CD4-positive, alpha-beta T cell treated with Interferon alpha-2 for 1 hour (primary cell): Measurements from ENCODE around the gene PUS10.
"Not testable (repeated sequence)": the region's sequence is repeated elsewhere in the genome, so short reads cannot be mapped to it uniquely, and the experiment has no call there.

Source experiments
- DNase-seq, 2 donors: peaks; one replicate each; pipeline ENCODE4 v3.0.0-alpha.2; 2020 to 2022

PUS10 gene

DNA sequence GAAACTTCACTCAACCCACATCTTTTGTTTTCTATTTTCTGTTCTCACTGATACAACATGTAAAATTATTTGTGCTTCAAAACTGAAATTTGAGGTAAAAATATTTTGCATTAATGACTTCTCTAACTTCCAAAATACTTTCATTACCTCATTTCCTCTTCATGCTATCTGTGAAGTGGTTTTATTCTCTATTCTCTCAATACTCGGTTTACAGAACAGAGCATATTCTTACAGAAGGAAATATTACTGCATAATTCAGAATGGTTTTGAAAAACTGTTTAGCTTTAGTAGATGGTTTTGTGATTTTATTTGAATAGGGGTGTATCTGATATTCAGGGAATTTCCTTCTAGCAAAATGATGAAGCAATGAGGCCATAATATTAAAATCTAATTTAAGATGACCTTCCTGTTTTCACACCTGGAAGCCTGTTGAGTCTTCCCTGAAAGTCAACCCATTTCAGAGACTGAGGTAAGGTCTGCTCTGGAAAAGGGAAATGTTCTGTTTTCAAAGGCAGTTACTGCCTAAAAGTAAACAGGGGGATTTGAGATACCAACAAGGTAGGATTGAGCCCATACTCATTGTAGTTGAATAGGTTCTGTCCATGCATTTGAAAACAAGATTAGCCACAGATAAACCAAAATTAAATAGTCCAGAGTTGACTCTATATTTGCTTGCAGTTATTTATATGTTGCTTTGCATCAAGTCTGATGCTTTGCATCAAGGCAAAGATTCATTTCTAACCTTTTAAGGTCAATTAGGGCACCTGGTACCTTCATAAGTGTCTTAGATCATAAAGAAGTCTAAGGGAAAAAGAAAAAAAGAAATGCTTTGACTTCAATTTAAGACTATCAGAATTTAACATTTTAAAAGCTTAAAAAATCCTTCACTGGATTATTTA lies 51.3 kb downstream of the PUS10 start:
- peak in 1 of 2 donors; percentile 13 for DNase-seq

DNA sequence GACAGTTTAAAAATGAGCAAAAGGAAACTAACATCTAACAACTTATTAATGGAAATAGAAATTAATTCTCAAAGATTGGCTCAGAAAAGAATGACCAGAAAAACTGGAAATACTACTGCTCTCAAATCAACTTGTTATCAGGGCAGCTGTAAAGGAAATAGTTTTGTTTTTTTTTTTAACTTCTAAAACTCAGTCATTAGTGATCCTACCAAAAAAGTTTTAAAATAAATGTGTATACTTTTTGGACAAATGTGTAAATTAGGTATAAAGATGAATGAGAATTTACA lies 52.6 kb downstream of the PUS10 start:
- no peak for DNase-seq

DNA sequence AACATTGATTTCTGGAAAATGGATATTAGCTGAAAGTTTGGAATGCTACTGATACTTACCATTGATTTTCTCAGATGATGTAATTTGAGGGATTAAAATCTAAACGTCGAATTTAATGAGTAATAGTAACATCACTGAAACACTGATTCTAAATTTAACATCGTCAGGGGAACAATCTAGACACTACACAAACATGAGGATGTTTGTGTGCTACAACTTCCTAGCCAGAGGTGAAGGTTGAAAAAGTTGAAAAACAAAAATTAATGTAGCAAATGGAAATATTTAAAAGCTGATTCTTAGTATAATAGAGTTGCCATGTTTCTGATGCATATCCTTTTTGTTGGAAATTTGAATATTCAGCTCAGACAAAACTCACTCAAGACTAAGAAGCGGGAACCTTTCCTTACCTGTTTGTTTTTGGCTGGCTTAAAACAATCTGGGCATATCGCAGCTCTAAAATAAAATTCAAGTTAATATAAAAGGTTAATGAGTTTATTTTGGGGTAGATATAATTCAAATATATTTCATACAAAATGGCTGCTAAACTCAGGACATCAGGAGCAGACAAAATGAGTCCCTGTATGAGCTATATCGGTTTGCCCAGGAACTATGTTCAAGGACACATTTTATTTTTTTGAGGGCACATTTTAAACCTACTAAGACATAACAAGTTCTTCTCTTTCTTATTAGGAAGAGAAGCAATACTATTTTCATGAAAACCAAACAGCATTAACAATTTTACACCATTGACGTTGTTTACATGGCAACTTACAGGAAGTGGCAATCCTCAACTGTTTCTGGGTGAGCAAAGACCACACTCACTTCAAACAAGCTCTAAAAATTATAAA lies 53.2 kb downstream of the PUS10 start:
- peak; percentile 26 to 69 for DNase-seq

DNA sequence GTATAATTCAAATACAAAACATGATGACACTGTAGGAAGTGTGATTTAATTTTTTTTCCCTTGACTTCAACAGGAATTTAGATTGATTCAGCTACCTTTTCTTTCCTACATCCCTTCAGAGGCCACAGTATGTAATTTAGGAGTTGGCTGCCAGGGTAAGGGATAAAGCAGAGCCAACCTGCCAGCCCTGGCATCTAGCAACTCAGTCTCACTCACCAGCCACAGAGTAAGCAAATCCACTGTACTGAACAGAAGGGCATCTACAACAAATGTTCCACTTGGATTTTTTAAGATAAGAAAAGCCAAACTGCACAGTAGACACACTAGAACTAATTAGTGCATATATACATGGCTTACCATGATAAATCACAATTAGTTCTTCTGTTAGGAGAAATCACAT lies 54.9 kb downstream of the PUS10 start:
- DNase-seq: no peak

DNA sequence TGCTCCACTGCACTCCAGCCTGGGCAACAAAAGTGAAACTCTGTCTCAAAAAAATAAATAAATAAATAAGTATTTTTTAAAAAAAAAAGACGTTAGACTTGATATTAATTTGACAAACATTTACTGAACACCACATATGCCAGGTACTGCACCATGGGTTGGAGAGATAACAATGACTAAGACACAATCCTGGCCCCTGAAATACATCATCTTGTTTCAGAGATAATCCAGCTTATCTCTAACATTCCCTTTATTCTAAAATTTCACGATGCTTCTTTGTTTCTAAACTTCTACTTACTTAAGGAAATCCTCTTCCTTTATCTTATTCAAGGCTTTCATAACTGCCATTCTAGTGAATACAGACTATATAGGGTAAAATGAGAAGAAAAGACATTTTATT lies 55.5 kb downstream of the PUS10 start:
- DNase-seq: no peak

DNA sequence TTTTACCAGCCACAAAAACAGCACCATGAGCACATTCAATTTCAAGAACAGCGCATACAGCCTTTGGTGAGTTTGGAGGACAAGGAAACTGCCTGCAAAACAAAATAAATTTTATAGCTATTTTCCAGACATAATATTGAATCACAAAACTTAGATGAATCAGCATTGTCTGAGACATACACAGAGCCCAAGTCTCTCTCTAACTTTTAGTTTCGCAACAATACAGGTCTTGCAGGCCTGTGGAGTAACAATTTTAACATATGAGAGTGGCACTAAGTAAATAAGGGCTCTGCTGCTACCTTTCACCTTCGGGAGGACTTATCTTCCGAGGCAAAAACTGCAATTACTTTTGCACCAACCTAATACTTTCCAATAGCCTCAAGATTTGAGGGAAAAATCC lies 56.6 kb downstream of the PUS10 start:
- no peak for DNase-seq

DNA sequence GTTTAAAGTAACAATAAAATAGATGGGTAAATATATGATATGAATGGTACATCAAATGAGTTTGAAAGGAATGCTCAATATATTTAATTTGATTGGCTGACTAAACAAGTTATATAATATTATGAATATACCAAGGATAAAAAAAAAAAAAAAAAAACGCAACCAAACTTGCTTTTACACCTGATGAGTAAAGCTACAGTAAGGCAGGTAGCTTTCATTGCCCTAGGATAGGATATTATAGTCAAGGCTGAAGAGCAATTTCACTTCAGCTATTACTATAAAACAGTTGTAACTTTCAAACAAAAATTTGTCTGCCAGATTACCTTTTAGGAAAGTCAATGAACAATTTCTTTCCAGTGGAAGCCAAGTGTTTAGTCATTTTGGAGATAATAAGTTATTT lies 57.3 kb downstream of the PUS10 start:
- DNase-seq: no peak

DNA sequence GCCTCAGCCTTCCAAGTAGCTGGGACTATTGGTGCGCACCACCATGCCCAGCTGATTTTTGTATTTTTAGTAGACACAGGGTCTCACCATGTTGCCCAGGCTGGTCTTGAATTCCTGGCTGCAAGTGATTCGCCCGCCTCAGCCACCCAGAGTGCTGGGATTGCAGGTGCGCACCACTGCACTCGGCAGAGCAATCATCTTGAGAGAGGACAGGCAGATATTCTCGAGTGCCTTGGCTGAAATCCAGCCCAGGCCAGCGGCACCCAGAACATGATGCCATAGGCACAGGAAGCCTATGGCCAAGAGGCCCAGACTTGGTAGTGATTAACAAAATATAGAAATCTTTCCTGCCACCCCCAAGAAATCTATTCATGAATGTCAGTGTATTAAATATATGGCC lies 58.6 kb downstream of the PUS10 start:
- no peak for DNase-seq

DNA sequence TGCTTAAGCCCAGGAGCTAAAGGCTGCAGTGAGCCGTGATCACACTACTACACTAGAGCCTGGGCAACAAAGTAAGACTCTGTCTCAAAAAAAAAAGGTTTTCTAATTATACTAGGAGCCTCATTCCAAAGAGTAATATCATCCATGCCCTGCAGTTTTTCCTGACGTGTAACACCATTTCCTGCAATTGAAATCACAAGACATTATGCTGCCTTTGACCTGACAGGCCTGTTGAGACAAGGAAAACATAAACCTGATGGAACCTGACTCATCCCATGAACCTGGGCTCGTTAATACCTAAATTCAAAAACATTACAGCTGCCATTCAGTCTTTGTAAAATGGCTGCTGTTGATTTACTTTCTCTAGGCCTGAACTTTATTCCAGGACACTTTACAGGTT lies 59.3 kb downstream of the PUS10 start:
- DNase-seq: no peak

DNA sequence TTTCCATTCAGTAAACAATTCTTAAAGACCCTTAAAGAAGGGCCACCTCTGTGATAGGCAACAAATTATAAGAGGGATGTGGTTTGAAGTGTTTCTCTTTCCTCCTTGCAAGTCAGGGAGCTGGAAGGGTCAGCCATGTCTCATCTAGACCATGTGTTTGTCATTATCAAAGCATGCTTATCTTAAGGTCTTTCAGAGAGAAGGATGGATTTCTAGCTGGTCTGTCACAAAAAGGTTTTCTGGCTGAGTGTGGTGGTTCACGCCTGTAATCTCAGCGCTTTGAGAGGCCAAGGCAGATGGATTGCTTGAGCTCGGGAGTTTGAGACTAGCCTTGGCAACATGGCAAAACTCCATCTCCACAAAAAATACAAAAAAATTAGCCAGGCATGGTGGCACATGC lies 59.7 kb downstream of the PUS10 start:
- DNase-seq: no peak

DNA sequence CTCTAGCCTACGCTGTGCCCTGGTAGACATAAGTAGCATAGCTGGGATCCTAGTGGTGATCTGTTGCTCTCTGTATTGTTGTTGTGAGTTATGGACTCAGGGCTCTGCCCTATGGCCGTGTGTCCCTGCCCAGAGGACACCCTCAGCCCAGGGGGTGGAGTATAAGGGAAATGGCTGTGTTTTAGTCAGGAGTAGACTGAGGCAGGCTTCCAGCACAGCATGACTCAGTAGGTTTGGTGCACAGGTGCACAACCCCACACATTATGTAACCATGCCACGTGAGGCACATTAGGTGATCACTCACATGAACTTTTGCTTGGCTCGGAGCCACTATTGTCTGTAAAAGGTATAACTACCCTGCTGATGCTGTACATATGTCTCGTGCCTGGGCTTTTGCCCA lies 60.4 kb downstream of the PUS10 start:
- no peak for DNase-seq

DNA sequence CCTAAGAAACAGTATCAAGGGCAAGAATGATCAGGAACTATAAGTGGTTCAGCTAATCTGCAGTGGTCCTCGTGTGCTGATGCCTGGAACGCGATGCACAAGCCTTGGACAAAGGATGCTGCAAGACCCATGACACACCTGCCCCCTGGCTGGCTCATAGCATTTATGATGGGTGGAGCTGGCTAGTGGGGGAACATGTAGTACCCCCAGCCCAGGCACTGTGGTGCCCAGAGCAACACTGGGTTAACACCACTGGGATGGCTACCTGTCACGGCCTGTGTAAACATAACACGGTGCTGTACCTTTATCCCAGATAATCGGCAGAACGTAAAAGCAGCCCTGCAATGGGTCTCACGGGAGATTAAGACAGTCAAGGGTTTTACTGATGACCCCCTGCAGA lies 60.8 kb downstream of the PUS10 start:
- no peak for DNase-seq

DNA sequence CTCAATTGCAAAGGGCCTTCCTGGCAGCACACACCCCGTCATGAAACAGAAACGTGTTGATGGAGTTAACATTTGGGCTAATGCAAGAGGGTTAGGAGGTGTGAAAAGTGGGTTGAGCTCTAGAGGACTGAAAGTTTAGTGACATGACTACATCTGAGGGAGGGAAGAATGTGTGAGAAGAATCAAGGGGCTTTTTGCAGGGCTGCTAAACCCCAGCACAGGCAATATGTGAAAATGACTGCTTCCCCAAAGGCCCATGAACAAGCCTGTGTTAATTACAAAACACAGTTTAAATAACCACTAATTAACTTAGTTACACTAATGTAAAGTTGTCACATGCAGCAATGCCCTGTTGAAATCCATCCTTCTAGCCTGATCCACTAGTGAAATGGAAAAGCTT lies 63.9 kb downstream of the PUS10 start:
- DNase-seq: peak; percentile 8 to 55

DNA sequence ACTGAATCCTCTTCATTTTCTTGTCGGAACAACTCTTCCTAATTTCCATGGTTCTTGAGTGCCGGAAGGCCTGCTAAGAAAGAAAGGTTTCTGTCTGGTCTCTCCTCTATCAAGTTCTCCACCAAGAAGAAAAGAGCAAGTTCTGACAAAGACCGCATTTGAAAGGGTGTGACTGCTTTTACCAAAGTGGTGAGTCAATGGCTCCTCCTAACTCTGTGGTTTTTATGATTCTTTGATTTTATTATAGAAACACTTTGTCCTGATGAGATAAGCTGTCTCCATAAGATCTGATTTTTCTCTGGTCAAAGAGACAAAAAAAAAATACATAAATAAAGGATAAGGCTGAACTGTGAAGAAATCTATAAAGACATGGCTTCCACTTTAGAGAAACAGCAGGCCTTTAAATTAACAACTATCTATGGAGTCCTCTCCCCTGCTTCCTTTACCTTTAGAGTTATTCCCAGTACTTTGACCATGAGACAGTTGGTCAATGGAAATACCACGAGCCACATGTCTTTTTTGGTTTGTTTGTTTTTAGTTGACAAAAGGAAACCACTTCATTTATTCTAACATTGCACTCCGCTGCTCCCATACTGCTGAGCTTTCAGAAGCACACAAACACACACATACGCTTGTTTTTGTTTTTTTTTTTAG lies 69.0 kb downstream of the PUS10 start:
- peak in 1 of 2 donors; percentile 35 for DNase-seq

DNA sequence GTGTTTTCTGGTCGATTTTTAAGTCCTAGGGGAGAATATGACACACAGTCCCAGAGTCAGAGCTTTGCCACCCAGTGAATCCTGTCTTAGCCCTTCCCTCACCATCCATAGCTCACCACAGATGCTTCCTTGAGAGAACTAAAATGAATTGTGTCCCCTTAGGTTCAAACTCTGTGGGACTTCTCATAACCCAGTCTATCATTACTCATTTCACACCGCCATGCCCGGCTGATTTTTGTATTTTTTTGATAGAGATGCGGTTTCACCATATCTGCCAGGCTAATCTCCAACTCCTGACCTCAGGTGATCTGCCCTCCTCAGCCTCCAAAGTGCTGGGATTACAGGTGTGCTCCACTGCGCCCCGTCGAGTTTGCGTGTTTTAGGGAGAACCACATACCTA lies 69.9 kb downstream of the PUS10 start:
- DNase-seq: no peak

DNA sequence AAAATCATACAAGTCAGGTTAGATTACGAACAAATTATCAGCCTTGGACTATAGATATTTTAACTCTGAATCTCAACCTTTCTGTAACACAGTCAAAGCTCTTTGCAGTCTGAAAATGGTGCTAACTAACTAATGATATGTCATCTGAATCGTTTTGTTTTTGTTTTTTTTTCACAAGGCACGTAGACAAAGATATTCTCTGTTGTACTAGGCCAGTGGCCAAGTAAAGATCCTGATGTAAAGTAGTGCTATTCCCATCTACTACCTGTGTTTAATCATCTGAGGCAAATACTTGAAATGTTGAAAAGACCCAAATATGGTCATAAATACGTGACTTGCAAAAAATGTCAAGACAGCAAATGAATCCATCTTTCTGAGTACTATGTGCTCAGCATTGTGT lies 71.0 kb downstream of the PUS10 start:
- DNase-seq: no peak

DNA sequence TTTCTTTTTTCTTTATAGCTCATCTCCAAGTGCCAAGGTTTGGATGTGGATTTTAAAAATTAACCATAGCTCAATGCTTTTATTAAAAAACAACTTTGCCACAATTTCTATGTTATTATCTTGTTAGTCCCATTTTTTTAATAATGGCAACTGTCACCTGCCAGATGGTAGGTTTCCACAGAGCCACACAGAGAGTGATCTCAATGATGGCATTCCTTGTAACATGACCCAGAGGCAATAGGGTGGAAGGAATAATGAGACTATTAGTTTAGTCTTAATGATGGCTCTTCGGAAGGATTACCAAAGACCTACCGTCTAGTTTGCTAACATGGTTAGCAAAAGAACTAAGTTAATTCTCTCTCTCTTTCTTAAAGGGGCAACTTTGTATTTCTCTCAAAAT lies 72.7 kb downstream of the PUS10 start:
- DNase-seq: no peak

DNA sequence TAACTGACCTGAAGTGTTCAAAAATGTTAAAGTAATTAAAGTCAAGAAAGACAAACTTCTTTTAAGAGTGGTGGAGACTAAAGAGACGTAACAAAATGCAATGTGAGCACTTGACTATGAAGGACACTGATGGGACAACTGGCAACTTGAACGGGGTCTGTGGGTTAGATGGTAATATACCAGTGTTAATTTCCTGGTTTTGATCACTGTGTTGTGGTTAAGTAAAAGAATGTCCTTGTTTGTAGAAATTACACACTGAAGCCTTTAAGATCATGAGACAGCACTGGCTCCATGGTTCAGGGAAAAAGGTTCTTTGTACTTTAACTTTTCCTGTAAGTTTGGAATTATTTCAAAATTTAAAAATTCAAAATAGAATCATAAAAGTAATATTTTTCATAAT lies 78.4 kb downstream of the PUS10 start:
- no peak for DNase-seq

DNA sequence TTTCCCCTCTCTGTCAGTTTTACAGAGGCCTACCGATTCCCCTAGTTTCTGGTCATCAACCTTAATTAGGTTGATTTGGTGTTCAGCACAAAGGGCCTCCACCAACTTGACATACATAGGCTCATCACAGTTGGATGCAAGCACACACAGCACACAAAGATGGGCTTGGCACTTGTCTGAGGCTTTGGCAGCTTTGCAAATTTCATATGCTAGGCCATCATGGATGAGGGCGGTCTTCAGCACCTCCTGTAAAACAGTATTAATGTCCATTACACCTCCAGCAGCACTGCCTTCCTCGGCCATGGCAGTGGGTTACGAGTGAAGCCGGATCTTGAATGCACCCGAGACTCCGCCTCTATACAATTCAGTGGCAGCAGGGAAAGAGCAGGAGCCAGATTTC lies 79.8 kb downstream of the PUS10 start:
- DNase-seq: no peak

DNA sequence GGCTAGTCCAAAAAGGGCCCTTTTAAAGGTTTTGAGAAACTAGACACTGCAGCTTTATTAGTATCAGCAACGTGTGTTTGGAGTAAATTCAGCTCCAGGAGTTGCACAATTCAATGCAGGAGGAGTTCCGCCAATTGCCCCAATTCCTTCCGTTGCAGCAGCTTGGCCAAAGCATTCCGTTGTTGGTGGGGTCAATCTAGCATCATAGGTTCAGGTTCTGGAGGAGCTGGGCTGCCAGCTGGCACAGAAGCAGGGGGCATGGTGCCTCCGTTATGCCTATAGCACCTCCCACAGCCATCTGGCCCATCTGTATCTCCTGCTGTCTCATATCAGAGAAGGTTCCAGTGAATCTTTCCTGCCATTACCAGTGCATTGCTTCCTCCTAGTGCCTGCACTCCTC lies 81.3 kb downstream of the PUS10 start:
- no peak for DNase-seq

DNA sequence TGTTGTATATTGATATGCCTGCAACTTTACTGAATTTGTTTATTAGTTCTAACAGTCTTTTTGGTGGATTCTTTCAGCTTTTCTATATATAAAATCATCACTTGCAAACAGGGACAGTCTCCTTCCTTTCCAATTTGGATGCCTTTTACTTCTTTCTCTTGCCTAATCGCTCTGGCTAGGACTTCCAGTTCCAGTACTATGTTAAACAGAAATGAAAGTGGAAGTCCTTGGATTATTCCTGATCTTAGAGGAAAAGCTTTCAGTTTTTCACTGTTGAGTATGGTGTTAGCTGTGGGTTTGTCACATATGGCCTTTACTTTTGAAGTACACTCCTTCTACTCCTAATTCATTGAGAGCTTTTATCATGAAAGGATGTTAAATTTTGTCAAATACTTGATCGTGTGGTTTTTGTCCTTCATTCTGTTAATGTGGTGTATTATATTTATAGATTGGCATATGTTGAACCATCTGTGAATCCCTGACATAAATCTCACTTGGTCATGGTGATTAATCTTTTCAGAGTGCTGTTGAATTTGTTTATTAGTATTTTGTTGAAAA lies 83.8 kb downstream of the PUS10 start:
- DNase-seq: no peak

DNA sequence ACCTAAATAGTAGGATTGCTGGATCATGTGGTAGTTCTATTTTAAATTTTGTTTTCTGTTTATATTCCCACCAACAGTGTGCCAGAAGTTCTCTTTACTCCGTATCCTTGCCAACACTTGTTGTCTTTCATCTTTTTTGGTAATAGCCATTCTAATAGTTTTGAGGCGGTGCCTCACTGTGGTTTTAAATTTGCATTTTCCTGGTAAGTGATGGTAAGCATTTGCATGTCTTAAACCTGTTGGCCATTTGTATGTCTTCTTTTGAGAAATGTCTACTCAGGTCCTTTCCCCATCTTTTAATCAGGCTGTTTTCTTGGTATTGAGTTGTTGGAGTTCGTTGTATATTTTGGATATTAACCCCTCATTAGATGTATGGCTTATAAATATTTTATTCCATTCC lies 85.1 kb downstream of the PUS10 start:
- no peak for DNase-seq

DNA sequence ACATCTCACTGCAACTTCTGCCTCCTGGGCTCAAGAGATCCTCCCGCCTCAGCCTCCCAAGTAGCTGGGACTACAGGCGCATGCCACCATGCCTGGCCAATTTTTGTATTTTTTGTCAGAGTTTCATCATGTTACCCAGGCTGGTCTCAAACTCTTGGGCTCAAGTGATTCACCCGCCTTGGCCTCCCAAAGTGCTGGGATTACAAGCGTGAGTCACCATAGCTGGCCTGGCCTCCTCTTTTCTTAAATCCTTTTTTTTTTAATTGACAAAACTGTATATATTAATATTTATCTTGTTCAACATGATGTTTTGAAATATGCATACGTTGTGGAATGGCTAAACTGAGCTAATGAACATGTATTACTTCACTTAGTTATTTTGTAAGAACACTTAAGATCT lies 86.0 kb downstream of the PUS10 start:
- DNase-seq: not testable (repeated sequence)
